ENCODE data around the gene ANGPTL2.

ANGPTL2 gene

GRCh38 chr9:127079446-127080140 is 42.8 kb downstream of the ANGPTL2 start:
- ChIA-PET CTCF (no interaction called here), POLR2A (no interaction called here)
- TF ChIP-seq, protein P1, sequence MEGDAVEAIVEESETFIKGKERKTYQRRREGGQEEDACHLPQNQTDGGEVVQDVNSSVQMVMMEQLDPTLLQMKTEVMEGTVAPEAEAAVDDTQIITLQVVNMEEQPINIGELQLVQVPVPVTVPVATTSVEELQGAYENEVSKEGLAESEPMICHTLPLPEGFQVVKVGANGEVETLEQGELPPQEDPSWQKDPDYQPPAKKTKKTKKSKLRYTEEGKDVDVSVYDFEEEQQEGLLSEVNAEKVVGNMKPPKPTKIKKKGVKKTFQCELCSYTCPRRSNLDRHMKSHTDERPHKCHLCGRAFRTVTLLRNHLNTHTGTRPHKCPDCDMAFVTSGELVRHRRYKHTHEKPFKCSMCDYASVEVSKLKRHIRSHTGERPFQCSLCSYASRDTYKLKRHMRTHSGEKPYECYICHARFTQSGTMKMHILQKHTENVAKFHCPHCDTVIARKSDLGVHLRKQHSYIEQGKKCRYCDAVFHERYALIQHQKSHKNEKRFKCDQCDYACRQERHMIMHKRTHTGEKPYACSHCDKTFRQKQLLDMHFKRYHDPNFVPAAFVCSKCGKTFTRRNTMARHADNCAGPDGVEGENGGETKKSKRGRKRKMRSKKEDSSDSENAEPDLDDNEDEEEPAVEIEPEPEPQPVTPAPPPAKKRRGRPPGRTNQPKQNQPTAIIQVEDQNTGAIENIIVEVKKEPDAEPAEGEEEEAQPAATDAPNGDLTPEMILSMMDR (IDR thresholded peaks at IDR 0.05; ENCODE audit: insufficient read depth, low read length, missing control alignments) = no peak
- no peak for DNase-seq (ENCODE audit: low read depth, low spot score)
- H3K4me3 ChIP-seq (ENCODE audit: low read depth, low read length) = no peak overlapping the region

DNA sequence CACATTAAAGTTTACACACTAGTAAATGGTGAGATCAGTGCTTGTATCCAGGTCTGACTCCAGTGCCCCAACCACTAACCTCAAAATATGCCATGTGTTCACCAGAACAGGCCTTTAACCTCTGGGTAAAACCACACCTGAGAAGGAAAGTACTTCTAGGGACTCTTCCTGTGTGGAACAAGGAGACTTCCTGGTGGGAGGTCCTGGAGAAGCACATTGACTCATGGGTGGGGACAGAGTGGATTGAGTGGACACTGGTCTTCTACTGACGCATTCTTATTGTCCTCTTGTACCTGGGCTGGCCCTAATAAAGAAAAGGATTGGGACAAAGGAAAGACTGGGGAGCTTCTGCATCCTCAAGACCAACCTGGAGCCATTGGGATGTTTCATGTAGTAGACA is 43.4 kb downstream of the ANGPTL2 start:
- CTCF ChIA-PET = no interaction called here
- no peak for DNase-seq (ENCODE audit: low read depth, low spot score)
- TF ChIP-seq, protein P1 (IDR thresholded peaks at IDR 0.05; ENCODE audit: insufficient read depth, low read length, missing control alignments) = no peak
- POLR2A ChIA-PET = no interaction called here
- no peak overlapping the region for H3K4me3 ChIP-seq (ENCODE audit: low read depth, low read length)

GRCh38 chr9:127078336-127078735 is 44.1 kb downstream of the ANGPTL2 start:
- CTCF ChIA-PET = no interaction called here
- DNase-seq (ENCODE audit: low read depth, low spot score) = no peak
- TF ChIP-seq, protein P1 (IDR thresholded peaks at IDR 0.05; ENCODE audit: insufficient read depth, low read length, missing control alignments) = no peak
- H3K4me3 ChIP-seq (ENCODE audit: low read depth, low read length) = no peak overlapping the region
- POLR2A ChIA-PET = interaction anchor here (0.6 kb wide), 1 partner anchor 29 kb away, joined by 3 read pairs; no protein-coding TSS in a partner anchor

DNA sequence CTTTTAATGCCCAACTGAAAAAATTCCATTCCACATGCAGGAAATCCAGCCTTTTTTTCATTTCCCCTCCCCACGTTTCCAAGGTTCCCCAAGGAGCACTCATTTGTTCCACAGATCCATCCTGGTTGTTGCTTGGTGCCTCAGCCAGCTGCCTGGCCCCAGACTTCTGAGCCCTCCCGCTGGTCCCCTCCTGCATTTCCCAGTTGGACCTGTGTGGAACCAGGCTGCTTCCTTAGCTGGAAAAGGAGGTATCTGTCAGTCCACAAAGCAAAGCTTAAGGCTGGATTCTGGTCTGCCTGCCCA is 44.8 kb downstream of the ANGPTL2 start:
- TF ChIP-seq, protein P1 (IDR thresholded peaks at IDR 0.05; ENCODE audit: insufficient read depth, low read length, missing control alignments) = no peak
- CTCF ChIA-PET = interaction anchor here (2.1 kb wide), 1 partner anchor 112 kb away, joined by 8 read pairs; no protein-coding TSS in a partner anchor
- POLR2A ChIA-PET = no interaction called here
- DNase-seq (ENCODE audit: low read depth, low spot score) = no peak
- no peak overlapping the region for H3K4me3 ChIP-seq (ENCODE audit: low read depth, low read length)

DNA sequence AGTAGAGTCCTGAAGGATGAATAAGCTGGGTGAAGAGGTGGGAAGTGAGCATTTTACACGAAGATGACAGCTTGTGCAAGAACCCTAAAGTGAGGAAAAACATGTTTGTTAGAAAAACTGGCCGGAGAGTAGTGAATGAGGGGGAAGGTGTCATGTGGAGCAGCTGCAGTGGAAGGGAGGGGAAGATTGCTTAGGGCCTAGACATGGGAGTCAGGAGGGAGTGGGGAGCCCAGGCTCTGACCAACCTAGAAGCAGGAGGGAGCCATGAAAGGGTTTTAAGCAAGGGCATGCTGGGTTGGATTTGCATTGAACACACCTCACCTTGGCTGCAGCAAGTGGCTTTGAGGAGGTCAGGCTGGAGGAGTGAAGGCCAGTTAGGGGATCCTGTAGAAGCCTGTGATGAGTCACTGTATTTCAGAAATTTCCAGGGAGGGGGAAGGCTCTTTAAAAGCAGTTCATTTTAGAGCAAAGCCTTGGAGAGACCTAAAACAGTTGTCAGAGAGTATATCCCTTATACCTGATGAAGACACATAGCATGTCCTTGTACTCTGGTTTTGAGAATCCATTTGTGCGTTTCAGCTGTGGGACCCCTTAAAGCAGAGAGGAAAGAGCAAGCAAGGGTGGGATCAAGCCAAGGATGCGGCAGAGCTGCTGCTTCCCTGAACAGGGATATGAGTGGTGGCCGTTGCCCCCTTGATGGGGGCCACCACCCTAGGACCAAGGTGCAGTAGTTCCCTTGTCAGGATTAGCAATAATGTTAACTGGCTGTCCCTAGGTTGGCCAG is 45.4 kb downstream of the ANGPTL2 start:
- DNase-seq (ENCODE audit: low read depth, low spot score) = no peak

More for the DNA sequence above, 45.4 kb downstream of the ANGPTL2 start:
- TF ChIP-seq, protein P1 (IDR thresholded peaks at IDR 0.05; ENCODE audit: insufficient read depth, low read length, missing control alignments) = no peak
- POLR2A ChIA-PET = no interaction called here
- CTCF ChIA-PET = interaction anchor here (2.1 kb wide), 1 partner anchor 111 kb away, joined by 8 read pairs; no protein-coding TSS in a partner anchor
- no peak overlapping the region for H3K4me3 ChIP-seq (ENCODE audit: low read depth, low read length)

Data from AG04449 (cell line).